Activated T-cell treated with anti-CD3 and anti-CD28 coated beads, Interleukin-2, amount 50 U/mL, for 48 hours (primary cell): Measurements from ENCODE around the gene CCDC85B.
"Not testable (repeated sequence)": the region's sequence is repeated elsewhere in the genome, so short reads cannot be mapped to it uniquely, and the experiment has no call there.

Experiments used
- DNase-seq, 2 experiments: peaks; one replicate each; pipeline ENCODE4 v3.0.0-alpha.2; 2020

Gene CCDC85B

DNA sequence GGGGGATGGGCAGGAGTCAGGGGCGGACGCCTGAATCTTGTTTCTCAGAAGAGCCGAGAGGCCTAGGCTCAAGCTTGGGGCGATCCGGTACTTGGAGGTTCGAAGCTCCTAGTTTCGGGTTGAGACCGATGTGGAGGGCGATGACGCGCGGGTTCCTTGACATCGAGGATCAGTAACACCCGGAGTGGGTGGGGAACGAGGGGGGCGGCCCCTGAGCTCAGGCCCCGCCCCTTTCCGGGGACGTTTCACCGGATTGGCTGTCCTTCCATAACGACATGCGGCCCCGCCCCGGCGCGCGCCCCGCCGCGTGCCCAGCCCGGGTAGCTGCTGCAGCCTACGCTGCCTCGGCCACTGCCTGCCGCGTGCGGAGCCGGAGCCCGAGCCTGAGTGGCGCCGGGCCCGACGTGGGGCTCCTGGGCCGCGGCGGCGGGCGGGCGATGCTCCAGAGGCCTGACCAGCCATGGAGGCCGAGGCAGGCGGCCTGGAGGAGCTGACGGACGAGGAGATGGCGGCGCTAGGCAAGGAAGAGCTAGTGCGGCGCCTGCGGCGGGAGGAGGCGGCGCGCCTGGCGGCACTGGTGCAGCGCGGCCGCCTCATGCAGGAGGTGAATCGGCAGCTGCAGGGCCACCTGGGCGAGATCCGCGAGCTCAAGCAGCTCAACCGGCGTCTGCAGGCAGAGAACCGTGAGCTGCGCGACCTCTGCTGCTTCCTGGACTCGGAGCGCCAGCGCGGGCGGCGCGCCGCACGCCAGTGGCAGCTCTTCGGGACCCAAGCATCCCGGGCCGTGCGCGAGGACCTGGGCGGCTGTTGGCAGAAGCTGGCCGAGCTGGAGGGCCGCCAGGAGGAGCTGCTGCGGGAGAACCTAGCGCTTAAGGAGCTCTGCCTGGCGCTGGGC lies at the start of gene CCDC85B:
CCDC85B (plus strand) TSS at position 350 of the 895 bp plus-strand sequence; CDS start at position 461, 111 bp downstream.
- DNase-seq, result peak; percentile 99 to 100

DNA sequence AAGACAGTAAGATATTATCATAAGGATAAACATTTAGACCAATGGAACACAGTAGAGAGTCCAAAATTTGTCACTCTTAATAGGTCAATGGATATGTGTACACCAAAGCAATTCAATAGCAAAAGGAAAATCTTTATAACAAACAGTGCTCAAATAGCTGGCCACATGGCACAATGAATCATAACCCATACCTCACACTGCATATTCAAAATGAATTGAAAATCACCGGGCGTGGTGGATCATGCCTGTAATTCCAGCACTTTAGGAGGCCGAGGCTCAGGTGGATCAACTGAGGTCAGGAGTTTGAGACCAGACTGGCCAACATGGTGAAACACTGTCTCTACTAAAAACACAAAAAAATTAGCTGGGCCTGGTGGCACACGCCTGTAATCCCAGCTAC lies 48.3 kb upstream of the CCDC85B start:
- no peak for DNase-seq

DNA sequence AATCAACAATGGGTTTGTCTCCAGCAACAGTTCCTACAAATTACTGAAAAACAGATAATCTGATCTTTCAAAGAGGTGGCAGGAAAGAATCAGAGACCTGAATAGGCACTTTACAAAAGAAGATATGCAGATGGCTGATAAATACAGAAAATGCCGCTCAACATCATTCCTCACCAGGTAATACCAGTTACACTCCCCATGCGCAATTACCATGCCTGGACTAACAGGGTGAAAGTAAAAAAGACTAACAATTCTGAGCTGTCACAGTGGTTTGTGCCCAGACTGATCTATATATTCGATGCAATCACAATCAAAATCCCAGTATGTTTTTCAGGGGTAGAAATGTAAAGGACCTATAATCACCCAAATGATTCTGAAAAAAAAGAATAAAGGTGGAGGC lies 46.7 kb upstream of the CCDC85B start:
- no peak for DNase-seq

DNA sequence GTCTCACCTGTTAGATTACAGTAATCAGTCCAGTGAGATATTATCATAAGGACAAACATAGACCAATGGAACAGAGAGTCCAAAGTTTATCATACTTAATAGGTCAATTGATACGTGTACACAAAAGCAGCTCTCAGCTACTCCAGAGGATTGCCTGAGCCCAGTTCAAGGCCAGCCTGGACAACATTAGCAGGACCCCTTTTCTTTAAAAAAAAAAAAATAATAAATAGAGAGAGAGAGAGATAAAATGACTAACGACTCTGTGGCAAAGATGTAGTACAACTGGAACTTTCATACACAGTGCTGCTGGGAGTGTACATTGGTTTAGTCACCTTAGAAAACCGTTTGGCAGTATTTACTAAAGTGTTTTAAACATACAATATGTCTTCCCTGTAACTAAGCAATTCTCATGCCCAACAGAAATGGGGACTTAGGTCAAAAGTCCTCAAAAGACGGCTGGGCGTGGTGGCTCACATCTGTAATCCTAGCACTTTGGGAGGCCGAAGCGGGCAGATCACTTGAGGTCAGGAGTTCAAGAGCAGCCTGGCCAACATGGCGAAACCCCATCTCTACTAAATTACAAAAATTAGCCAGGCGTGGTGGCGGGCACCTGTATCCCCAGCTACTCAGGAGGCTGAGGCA lies 46.1 kb upstream of the CCDC85B start:
- DNase-seq, result no peak

DNA sequence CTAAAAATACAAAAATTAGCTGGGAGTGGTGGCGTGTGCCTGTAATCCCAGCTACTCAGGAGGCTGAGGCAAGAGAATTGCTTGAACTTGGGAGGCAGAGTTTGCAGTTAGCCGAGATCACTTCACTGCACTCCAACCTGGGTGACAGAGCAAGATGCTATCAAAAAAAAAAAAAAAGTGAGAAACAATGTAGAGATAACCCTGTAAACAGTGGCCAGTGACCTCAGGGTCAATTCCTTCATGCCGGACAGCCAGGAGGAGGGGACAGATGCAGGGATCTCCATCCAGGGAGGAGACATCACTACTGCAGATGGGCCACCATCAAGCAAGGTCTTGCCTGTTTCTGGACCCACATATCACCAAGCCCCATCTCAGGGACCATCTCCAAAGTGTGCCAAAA lies 42.7 kb upstream of the CCDC85B start:
- no peak for DNase-seq

DNA sequence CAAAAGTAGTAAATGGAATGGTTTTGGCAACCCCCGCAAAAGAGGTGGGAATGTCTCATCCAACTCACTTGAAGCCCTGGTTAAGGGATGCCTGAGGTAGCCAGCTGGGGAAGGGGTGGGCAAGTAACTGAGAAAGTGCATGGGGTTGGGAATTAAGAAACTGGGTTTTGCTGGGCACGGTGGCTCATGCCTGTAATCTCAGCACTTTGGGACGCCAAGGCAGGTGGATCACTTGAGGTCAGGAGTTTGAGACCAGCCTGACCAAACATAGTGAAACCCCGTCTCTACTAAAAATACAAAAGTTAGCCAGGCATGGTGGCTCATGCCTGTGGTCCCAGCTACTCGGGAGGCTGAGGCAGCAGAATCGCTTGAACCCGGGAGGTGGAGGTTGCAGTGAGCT lies 41.8 kb upstream of the CCDC85B start:
- not testable (repeated sequence) for DNase-seq

DNA sequence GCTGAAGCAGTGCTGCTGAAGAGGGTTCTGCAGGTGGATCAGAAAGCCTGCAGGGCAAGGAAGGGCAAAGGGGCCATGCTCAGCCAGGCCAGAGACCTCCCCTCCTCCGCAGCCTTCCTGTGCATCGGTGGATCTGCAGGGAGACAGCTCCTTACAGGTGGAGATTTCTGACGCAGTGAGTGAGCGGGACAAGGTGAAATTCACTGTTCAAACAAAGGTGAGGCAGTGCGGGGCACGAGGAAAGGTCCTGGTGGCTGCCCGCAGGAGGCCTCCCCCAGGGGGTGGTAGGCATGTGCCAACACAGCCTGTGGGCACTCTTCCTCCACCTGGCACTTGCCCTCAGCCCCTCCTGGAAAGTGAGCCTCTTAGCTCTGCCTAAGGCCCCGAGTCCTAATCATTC lies 41.1 kb upstream of the CCDC85B start:
- no peak for DNase-seq

DNA sequence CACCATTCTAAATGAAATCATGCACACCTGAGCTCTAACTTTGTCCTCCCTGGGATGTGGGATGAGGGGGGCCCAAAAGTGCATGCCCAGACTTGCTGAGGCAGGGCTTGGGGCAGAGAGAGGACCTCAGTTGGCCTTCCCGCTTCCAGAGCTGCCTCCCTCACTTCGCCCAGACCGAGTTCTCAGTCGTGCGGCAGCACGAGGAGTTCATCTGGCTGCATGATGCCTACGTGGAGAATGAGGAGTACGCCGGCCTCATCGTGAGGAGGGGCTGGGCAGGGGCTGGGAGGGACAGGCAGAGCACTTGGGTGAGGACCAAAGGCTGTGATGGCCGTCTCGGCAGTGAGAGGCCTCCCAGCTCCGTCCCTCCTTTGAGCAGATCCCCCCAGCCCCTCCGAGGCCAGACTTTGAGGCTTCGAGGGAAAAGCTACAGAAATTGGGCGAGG lies 40.7 kb upstream of the CCDC85B start:
- DNase-seq, result peak in 1 of 2 experiments; percentile 21

DNA sequence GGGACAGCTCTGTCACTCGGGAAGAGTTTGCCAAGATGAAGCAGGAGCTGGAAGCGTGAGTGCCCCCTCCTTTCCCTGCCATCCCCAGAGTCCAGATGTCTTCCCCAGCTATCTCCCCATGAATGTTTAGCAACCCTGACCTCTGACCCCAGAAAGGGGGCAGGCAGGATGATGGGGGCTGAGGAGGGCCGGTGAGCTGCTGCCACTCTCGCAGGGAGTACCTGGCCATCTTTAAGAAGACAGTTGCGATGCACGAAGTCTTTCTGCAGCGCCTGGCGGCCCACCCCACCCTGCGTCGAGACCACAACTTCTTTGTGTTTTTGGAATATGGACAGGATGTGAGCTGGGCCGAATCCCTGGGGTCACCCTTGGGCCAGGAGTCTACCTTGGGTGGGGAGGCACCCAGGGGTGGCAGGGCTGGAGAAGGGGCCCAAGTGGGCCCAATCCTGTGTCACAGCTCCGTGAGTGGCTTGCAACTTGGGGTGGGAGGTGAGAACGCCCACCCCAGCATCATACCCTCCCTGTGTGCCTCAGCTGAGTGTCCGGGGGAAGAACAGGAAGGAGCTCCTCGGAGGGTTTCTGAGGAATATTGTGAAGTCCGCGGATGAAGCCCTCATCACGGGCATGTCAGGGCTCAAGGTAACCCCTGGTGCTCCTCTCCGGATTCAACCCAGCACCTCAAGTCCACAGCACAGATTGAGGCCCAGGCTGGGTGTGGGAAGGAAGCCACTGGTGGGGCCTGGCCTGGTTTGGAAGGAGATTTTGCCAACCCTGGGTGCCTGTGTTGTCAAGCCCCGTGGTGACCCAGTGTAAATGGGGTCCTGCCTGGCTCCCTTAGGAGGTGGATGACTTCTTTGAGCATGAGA lies 40.0 kb upstream of the CCDC85B start:
- peak in 1 of 2 experiments; percentile 35 for DNase-seq

DNA sequence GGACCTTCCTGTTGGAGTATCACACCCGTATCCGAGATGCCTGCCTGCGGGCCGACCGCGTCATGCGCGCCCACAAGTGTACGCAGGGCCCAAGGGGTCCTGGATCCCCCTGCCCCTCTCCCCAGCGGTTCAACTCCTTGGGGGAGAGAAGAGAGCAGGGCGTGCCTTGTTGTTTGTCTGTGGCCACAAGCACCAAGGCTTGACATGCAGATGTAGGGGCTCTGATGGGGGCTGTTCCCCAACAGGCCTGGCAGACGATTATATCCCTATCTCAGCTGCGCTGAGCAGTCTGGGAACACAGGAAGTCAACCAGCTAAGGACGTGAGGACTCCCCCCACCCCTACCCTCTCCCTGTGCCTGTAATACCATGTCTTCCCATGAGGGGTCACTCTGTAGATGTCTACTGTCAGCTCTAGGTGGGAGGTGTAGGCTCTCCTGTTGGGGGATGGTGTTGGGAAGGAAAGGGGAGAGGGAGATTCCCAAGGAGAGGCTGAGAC lies 39.3 kb upstream of the CCDC85B start:
- DNase-seq, result peak; percentile 55 to 59

DNA sequence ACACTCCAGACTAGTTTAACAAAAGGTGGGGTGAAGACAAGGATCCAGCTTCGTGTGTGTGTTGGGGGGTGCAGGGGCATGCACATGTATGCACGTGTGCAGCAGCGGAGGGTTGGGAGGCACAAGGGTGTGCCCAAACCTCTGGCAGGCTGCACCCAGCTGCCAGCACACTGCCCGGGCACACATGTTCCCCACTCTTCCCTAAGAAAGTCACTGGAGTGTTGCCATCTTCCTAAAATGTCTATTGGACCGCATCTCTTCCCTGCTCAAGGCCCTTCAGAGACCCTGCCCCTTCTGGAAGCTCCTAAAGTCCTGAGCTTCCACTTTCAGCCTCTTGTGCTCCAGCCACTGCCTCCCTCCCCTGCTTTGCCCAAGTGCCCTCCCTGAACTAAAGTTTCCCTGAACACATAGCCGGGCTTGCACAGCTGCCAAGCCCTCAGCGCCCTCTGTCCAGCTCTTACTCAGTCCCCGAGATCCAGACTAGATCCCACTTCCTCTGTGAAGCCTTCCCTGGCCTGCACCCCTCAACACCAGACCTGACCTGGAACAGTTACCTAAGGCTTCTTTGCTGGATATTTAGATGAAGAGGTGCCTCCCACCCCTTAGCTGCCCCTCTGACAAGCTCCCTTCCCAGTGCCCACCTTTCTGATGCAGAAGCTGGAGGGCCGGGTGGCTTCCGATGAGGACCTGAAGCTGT lies 38.5 kb upstream of the CCDC85B start:
- peak; percentile 39 to 40 for DNase-seq

DNA sequence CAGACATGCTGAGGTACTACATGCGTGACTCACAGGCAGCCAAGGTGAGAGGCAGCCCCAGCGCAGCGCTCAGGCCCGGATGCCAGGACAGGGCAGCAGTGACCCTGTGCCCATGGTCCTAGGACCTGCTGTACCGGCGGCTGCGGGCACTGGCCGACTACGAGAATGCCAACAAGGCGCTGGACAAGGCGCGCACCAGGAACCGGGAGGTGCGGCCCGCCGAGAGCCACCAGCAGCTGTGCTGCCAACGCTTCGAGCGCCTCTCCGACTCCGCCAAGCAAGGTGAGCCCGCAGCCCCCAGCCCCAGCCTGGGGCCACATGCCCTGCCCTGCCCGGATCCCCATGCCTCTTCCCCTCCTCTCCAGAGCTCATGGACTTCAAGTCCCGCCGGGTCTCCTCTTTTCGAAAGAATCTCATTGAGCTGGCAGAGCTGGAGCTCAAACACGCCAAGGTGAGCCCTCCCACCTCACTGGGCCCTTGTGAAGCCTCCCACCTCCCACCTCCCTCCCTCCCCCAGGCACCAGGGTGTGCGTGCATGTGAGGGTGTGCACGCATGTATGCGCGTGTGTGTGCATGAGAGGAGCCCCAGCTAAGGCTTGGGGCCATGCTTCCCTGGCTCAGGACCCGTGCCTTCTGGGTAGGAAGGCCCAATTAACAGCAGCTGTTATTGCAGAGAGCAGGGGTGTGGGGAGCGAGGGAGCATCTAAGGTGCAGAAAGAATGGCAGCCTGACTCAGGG lies 37.8 kb upstream of the CCDC85B start:
- DNase-seq, result peak; percentile 42 to 45

DNA sequence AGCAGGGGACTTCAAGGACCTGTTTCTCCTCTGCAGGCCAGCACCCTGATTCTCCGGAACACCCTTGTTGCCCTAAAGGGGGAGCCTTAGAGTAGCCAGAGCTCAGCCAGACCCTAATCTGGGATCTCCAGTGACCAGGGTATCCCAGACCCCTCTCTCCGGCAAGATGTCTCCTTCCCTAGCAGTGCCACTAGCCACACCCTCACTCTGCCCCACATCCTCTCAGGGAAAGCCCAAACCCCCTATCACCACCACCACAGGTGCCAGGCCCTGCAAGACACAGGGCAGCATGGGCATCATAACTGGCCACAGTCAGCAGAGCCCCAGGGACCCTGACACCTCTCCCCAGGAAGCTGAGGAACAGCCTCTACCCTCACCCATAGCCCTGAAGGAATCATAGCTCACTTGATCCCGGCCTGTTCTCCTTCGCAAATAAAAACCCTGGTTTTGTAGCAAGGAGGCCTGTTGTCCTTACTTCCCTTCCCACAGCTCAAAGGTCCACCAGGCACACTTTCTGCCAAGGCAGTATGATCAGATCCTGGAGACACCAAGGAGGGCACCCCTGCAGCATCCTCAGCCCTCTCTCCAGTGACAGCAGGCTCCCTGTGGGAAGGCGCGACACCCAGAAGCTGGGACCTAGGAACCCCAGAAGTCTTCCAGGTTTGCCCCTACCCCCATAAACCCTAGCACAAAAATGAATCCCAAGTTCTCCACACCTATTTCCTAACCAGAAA lies 37.1 kb upstream of the CCDC85B start:
- peak; percentile 34 to 42 for DNase-seq

DNA sequence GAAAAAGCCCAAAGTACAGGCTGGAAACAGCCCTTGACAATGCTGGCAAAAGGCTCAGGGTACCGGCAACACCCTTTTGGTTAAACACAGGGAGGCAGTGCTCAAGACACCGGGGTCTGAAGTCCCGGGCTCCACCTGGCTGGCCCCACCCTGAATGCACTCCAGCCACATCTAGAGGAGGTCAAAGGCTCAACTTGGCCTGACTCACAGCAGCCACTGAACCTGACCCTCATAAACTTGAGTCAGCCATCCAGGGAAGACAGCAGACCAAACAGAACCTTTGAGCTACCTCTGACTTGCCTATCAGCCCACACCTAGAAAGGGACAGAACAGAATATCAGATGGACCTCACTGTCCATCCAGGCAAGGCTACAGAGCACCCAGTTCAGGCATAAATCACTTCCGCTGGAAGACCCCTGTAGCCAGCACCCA lies 36.3 kb upstream of the CCDC85B start:
- peak in 1 of 2 experiments; percentile 20 for DNase-seq

DNA sequence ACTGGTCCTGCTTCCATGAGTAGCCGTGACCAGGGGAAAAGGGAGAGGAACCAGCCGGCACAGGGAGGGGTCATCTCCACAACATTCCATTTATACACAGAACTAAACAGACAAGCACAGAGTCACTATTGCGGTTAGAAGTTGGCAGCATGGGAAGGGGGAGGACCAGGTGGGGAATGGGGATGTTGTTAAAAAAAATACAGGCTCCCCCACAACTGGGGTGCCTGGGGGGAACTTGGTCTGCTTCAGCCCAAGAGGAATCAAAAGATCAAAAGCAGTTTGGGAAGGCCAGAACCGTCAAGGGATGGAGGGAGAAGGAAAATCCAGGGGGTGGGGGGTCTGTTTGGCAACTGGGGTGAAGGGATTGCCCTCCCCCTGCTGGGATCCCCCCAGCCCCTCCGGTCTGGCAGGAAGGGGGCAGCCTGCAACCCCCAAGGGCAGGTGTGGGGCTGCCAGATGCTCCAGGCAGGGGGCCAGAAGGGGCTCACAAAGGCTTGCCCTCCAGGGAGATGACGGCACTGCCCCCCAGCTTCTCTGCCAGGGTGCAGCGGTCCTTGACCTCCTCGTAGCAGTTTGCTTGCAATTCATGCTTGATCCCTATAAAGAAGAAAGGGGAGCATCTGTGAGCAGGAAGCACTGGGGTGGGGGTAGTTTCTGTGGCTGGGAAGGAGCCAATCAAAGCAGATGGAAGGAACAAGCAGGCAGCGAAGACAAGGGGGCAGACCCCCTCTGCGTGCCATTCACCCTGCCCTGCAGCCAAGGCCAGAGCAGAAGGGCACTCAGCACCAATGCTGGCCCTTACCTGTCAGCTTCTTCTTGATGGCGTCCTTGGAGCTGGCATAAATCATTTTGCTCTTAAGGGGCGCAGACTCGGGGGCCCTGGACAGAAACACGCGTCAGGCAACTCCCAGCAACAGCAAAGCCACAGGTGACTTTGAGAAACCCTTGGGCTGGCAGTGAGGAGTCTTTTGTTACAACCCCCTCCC lies 35.3 kb upstream of the CCDC85B start:
- peak in 1 of 2 experiments; percentile 14 for DNase-seq

DNA sequence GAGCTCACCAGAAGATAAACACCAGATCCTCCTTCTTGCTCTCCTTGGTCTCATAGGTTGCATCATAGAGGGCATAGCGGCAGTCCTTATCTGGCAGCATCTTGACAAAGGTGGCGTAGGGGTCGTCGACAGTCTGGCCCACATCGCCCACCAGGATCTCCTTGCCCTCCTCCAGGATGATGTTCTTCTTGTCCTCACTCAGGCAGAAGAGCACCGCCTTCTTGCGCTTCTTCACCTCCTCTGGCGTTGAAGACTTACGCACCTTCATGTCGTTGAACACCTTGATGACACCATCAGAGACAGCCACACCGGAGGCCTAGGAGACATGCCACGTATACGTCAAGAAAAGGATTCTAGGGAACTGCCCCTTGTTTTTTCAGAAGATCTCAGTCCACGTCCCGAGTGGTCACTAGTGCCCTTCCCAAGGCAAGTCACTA lies 34.5 kb upstream of the CCDC85B start:
- peak in 1 of 2 experiments; percentile 16 for DNase-seq

DNA sequence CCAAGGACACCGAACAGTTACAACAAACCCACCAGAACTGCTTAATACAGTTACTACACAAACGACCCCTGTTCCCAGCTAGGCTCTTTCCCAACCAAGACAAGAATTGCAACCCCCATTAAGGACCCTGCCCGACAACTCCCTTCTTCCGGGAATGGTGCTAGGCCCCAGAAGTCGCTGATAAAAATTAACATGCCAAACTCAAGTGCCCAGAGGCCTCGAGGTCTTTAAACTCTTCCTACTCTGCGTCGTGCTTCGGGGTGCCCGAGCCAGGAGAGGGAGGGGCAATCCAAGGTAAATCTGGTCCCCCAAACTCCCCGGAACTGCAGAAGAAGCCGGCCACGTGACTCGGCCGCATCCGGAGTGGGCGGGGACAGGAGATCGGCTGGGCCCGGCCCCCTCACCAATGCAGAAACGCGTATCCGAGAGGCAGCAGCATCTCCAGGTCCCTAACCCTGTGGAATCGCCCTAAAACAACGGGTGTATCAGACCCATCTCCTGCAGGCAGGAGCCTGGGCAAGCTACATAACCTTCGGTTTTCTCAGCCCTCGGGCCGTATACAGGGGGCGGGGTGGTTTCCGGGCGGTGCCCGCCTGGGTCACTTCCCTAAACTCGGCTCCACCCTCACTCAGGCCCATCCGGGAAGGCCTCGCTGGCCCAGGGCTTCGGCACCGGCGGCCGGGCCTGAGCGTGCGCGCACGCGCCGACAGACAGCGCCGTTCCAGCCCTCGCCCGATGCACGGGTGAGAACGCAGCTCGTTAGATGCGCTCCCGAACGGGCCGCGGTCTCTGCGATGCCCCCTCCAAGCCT lies 33.6 kb upstream of the CCDC85B start:
- DNase-seq, result peak; percentile 87 to 90

DNA sequence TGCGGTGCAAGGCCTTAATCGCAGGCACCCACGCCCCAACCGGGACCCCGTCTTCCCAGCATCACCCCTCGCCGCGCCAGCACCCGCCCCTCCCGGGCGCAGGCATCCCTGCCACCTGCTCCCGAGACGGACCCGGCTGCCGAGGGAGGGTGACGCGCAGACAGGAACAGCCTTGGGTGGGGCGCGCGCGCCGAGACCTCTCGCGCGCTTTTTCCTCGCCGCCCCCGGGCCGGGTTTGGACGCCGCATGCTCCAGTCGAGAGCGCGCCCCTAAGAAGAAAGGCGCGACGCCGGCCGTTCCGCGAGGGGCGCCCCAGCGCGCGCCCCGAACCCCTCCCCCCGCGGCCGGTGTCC lies 33.0 kb upstream of the CCDC85B start:
- DNase-seq, result peak in 1 of 2 experiments; percentile 78
